ENCODE data around the gene GSTM5.
"Not testable (repeated sequence)": the region's sequence is repeated elsewhere in the genome, so short reads cannot be mapped to it uniquely, and the experiment has no call there.

GSTM5 gene

GRCh38 chr1:109711593-109712320 lies at the start of gene GSTM5:
Gene GSTM5 (plus strand): TSS chr1:109712251. CDS start chr1:109712313, 62 bp downstream.
- DNase-seq (ENCODE audit: low read depth in 2 of 2) = not testable (repeated sequence)

GRCh38 chr1:109664671-109665070 lies 47.4 kb upstream of the GSTM5 start:
- no peak for DNase-seq (ENCODE audit: low read depth in 2 of 2)

GRCh38 chr1:109667452-109668122 lies 44.5 kb upstream of the GSTM5 start, which contains the start of gene GSTM2:
Gene GSTM2 (plus strand): TSS chr1:109668057. CDS start chr1:109668116, 59 bp downstream.
- DNase-seq (ENCODE audit: low read depth in 2 of 2) = peak; percentile 58 to 81

- no peak for DNase-seq (ENCODE audit: low read depth in 2 of 2)
Measured at GRCh38 chr1:109668123-109668775, 43.8 kb upstream of the GSTM5 start.

GRCh38 chr1:109669246-109669948 lies 42.7 kb upstream of the GSTM5 start:
- DNase-seq (ENCODE audit: low read depth in 2 of 2) = no peak

GRCh38 chr1:109669949-109670302 lies 42.1 kb upstream of the GSTM5 start:
- not testable (repeated sequence) for DNase-seq (ENCODE audit: low read depth in 2 of 2)

GRCh38 chr1:109671067-109671466 lies 41.0 kb upstream of the GSTM5 start:
- DNase-seq (ENCODE audit: low read depth in 2 of 2) = no peak

GRCh38 chr1:109673861-109674260 lies 38.2 kb upstream of the GSTM5 start:
- not testable (repeated sequence) for DNase-seq (ENCODE audit: low read depth in 2 of 2)

- DNase-seq (ENCODE audit: low read depth in 2 of 2) = not testable (repeated sequence)
Measured at GRCh38 chr1:109676683-109677381, 35.2 kb upstream of the GSTM5 start.

- no peak for DNase-seq (ENCODE audit: low read depth in 2 of 2)
Measured at GRCh38 chr1:109677459-109677858, 34.6 kb upstream of the GSTM5 start.

- DNase-seq (ENCODE audit: low read depth in 2 of 2) = not testable (repeated sequence)
Measured at GRCh38 chr1:109678637-109679036, 33.4 kb upstream of the GSTM5 start.

GRCh38 chr1:109684777-109685176 lies 27.3 kb upstream of the GSTM5 start:
- DNase-seq (ENCODE audit: low read depth in 2 of 2) = not testable (repeated sequence)

- DNase-seq (ENCODE audit: low read depth in 2 of 2) = not testable (repeated sequence)
Measured at GRCh38 chr1:109685399-109685798, 26.7 kb upstream of the GSTM5 start.

GRCh38 chr1:109685890-109686289 lies 26.2 kb upstream of the GSTM5 start:
- DNase-seq (ENCODE audit: low read depth in 2 of 2) = not testable (repeated sequence)

- not testable (repeated sequence) for DNase-seq (ENCODE audit: low read depth in 2 of 2)
Measured at GRCh38 chr1:109687109-109687508, 24.9 kb upstream of the GSTM5 start.

GRCh38 chr1:109687641-109688499 lies 24.2 kb upstream of the GSTM5 start, which contains the start of gene GSTM1:
Gene GSTM1 (plus strand): TSS chr1:109687817. CDS start chr1:109687874, 57 bp downstream.
- peak in 1 of 2 donors; percentile 76 for DNase-seq (ENCODE audit: low read depth in 2 of 2)

- no peak for DNase-seq (ENCODE audit: low read depth in 2 of 2)
Measured at GRCh38 chr1:109689844-109690405, 22.1 kb upstream of the GSTM5 start.

GRCh38 chr1:109691759-109692158 lies 20.3 kb upstream of the GSTM5 start:
- DNase-seq (ENCODE audit: low read depth in 2 of 2) = no peak

GRCh38 chr1:109694400-109694799 lies 17.7 kb upstream of the GSTM5 start:
- DNase-seq (ENCODE audit: low read depth in 2 of 2) = not testable (repeated sequence)

- not testable (repeated sequence) for DNase-seq (ENCODE audit: low read depth in 2 of 2)
Measured at GRCh38 chr1:109695138-109695537, 16.9 kb upstream of the GSTM5 start.

Measured in stimulated activated CD4-positive, alpha-beta T cell treated with anti-CD3 and anti-CD28 coated beads, Interleukin-1b, Interleukin-23, amount 100 ng/mL, for 4 hours (primary cell).